H1 (cell line): Measurements from ENCODE around the gene PRSS16. TPM values are rescaled to one million over a fixed set of nuclear protein-coding genes. Genes with fewer than 3 reads are reported as not detected.

Experiments
- CEBPB ChIP-seq: IDR thresholded peaks from 2 replicates; pipeline ENCODE4 v1.6.1; 2012; ENCODE audit warnings: low read depth, low read length
- CTCF ChIP-seq, 3 experiments: IDR thresholded peaks; 1 replicate in 2 of 3; 2 replicates in 1 of 3; pipeline versions ENCODE4 v1.5.1 to v1.6.1; 2011; ENCODE audit warnings: low read length in 3 of 3, mild to moderate bottlenecking in 3 of 3, inconsistent platforms in 2 of 3, low read depth in 1 of 3, moderate library complexity in 1 of 3; ENCODE audit not compliant: insufficient read depth in 1 of 3; ENCODE audit errors: control extremely low read depth in 1 of 3
- polyA plus RNA-seq, 7 experiments: library from polyadenylated mRNA; depleted of rRNA in 3 of 7; stranded (reverse) in 5 of 7; unstranded in 2 of 7; fragments of >200 nt in 5 of 7; fragments of 200-250 nt in 2 of 7; gene quantifications; 1 replicate in 5 of 7; 2 replicates in 1 of 7; 4 replicates in 1 of 7; pipeline versions ENCODE4 v1.2.1 to v1.2.3, GENCODE V29; 2011 to 2013; ENCODE audit warnings: missing spikeins in 2 of 7, mixed read lengths in 2 of 7
- total RNA-seq: library from RNA; stranded (reverse); fragmentation: NEBNext Ultra II Directional; extraction: Animal tissue kit (Norgen Biotek cat#: 25700); gene quantifications from 2 replicates; pipeline ENCODE4 v1.2.1, GENCODE V29; 2021

PRSS16 gene
- total and polyA plus RNA-seq, 2 of the 8 experiments (the other 6 are each of a cell fraction or from before 2014, with no cell fraction given) = 20.2 to 38.9 TPM

GRCh38 chr6:27248783-27249182 lies 1.3 kb downstream of the PRSS16 start (continued):
- TF ChIP-seq CTCF (IDR thresholded peaks at IDR 0.05; ENCODE audit: control extremely low read depth in 1 of 3, insufficient read depth in 1 of 3, low read depth in 1 of 3, low read length in 3 of 3) (no peak), CEBPB (no peak)
